NCI-H187 treated with DMSO at 0.1 percent for 48 hours (cell line): ENCODE data around the gene QKI.

Experiments
- DNase-seq: peaks from one replicate; lab custom pipeline; 2025; lab: John Stamatoyannopoulos, UW

Gene QKI

GRCh38 chr6:163613668-163614067 is 199.2 kb downstream of the QKI start:
- no peak for DNase-seq

DNA sequence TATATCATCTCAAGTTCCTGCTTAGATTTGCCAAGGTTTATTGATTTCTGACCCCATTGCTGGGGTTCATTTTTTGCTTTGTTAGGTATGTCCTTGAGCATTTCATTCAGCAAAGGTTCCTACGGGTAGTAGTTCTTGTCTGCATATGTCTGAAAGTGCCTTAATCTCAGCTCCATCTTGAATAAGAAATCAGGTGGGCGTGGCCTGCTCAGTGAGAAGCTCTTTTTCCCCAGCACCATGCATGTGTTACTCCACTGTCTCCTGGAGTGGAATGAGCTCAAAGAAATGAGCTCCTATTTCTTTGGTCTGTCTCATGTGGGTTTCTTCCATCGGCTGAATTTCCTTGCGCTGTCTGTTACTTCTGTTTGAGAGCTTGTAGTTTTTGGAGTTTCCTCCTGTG is 201.9 kb downstream of the QKI start:
- DNase-seq, result no peak

DNA sequence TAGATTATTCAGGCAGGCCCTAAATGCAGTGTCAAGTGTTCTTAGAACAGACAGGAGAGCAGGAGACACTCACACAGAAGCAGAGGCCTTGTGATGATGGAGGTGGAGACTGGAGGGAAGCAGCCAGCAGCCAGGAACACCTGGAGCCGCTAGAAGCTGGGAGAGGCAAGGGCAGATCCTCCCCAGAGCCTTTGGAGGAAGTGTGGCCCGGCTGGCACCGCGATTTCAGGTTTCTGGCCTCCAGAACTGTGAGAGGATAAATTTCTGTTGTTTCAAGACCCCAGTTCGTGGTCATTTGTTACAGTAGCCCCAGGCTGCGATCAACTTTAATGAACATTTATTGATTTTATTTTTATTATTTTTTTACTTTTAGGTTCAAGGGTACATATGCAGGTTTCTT is 203.0 kb downstream of the QKI start:
- DNase-seq, result no peak

- DNase-seq, result no peak
Measured at GRCh38 chr6:163620101-163620500, 205.6 kb downstream of the QKI start.

GRCh38 chr6:163620670-163621330 is 206.3 kb downstream of the QKI start:
- no peak for DNase-seq

GRCh38 chr6:163625265-163625664 is 210.7 kb downstream of the QKI start:
- DNase-seq, result no peak

- DNase-seq, result no peak
Measured at GRCh38 chr6:163626073-163626867, 211.8 kb downstream of the QKI start.

GRCh38 chr6:163627274-163628062 is 212.9 kb downstream of the QKI start:
- no peak for DNase-seq
